Hematopoietic multipotent progenitor cell treated with erythropoietin and hydrocortisone succinate and interleukin-3 and kit ligand, for 4 days (in vitro differentiated cells): ENCODE measurements around the gene GAB1.

Experiments used
- DNase-seq: peaks from one replicate; pipeline ENCODE4 v3.0.0-alpha.2; 2015

Gene GAB1

GRCh38 chr4:143336781-143337599, at the start of gene GAB1:
Gene GAB1, plus strand, starts transcription at chr4:143336876. Its CDS starts 313 bp downstream, at chr4:143337189.
- DNase-seq = peak; percentile 94

- peak; percentile 52 for DNase-seq
Measured at GRCh38 chr4:143287572-143287923, 49.1 kb upstream of the GAB1 start.

GRCh38 chr4:143288171-143288570, 48.5 kb upstream of the GAB1 start:
- DNase-seq = no peak

GRCh38 chr4:143289370-143289769, 47.3 kb upstream of the GAB1 start:
- DNase-seq = peak; percentile 49

GRCh38 chr4:143291314-143291713, 45.4 kb upstream of the GAB1 start:
- no peak for DNase-seq

GRCh38 chr4:143292858-143293257, 43.8 kb upstream of the GAB1 start:
- DNase-seq = no peak

- no peak for DNase-seq
Measured at GRCh38 chr4:143294310-143294709, 42.4 kb upstream of the GAB1 start.

GRCh38 chr4:143294710-143295275, 41.9 kb upstream of the GAB1 start:
- no peak for DNase-seq

GRCh38 chr4:143296397-143297067, 40.1 kb upstream of the GAB1 start:
- DNase-seq = no peak

- no peak for DNase-seq
Measured at GRCh38 chr4:143300860-143301259, 35.8 kb upstream of the GAB1 start.

GRCh38 chr4:143302536-143302935, 34.1 kb upstream of the GAB1 start:
- DNase-seq = no peak

GRCh38 chr4:143306788-143307187, 29.9 kb upstream of the GAB1 start:
- DNase-seq = no peak

GRCh38 chr4:143307531-143307930, 29.1 kb upstream of the GAB1 start:
- no peak for DNase-seq

GRCh38 chr4:143308377-143308776, 28.3 kb upstream of the GAB1 start:
- DNase-seq = peak; percentile 6

- DNase-seq = no peak
Measured at GRCh38 chr4:143311924-143312323, 24.8 kb upstream of the GAB1 start.

GRCh38 chr4:143313521-143313920, 23.2 kb upstream of the GAB1 start:
- peak; percentile 46 for DNase-seq

- DNase-seq = no peak
Measured at GRCh38 chr4:143313996-143314395, 22.7 kb upstream of the GAB1 start.

- DNase-seq = no peak
Measured at GRCh38 chr4:143320113-143320512, 16.6 kb upstream of the GAB1 start.

GRCh38 chr4:143326735-143327134, 9.9 kb upstream of the GAB1 start:
- DNase-seq = no peak

- DNase-seq = no peak
Measured at GRCh38 chr4:143329985-143330384, 6.7 kb upstream of the GAB1 start.

GRCh38 chr4:143335979-143336780, 496 bp upstream of the GAB1 start:
- DNase-seq = peak; percentile 95

GRCh38 chr4:143337600-143338287, 1.1 kb downstream of the GAB1 start:
- peak; percentile 85 for DNase-seq

GRCh38 chr4:143338313-143338712, 1.6 kb downstream of the GAB1 start:
- DNase-seq = no peak
